Loucy (cell line): ENCODE measurements around the gene TSSK6.

ENCODE experiments used
- H2AFZ ChIP-seq: fragments of 200-600 bp; sonication (generic); 2 replicates; pipeline ENCODE4 v1.6.0; 2016; ENCODE audit warnings: antibody characterized with exemption, mild to moderate bottlenecking, low read length, moderate library complexity
- H3F3A ChIP-seq: fragments of 200-600 bp; 2 replicates; pipeline ENCODE4 v1.6.0; 2016; ENCODE audit warnings: antibody characterized with exemption, low read depth, mild to moderate bottlenecking
- H3K27me3 ChIP-seq: fragments of 200-600 bp; sonication (generic); 2 replicates; pipeline ENCODE4 v1.6.1; 2014; ENCODE audit warnings: low read length, mild to moderate bottlenecking; ENCODE audit not compliant: insufficient read depth, poor library complexity, severe bottlenecking
- H3K36me3 ChIP-seq: fragments of 200-600 bp; sonication (generic); 2 replicates; pipeline ENCODE4 v1.6.1; 2016; ENCODE audit warnings: low read length; ENCODE audit not compliant: insufficient read depth
- H3K4me1 ChIP-seq: fragments of 200-600 bp; sonication (generic); 2 replicates; pipeline ENCODE4 v1.5.1; 2014; ENCODE audit warnings: low read length, mild to moderate bottlenecking; ENCODE audit not compliant: insufficient read depth, poor library complexity, severe bottlenecking
- H3K4me2 ChIP-seq: fragments of 200-600 bp; sonication (generic); 2 replicates; pipeline ENCODE4 v1.6.0; 2014; ENCODE audit warnings: antibody characterized with exemption, low read length, low read depth, mild to moderate bottlenecking; ENCODE audit not compliant: poor library complexity, severe bottlenecking
- H3K4me3 ChIP-seq: fragments of 200-600 bp; sonication (generic); 2 replicates; pipeline ENCODE4 v1.5.1; 2014; ENCODE audit warnings: low read length, mild to moderate bottlenecking, mixed read lengths; ENCODE audit not compliant: poor library complexity, severe bottlenecking
- H3K79me2 ChIP-seq: fragments of 200-600 bp; sonication (generic); 2 replicates; pipeline ENCODE4 v1.6.1; 2014; ENCODE audit warnings: low read length; ENCODE audit not compliant: insufficient read depth
- H3K9ac ChIP-seq: fragments of 200-600 bp; sonication (generic); 2 replicates; pipeline ENCODE4 v1.6.0; 2014; ENCODE audit warnings: mild to moderate bottlenecking, low read depth, low read length, moderate library complexity; ENCODE audit not compliant: poor library complexity, severe bottlenecking
- H3K9me2 ChIP-seq: fragments of 200-600 bp; sonication (generic); replicated peaks from 2 replicates; pipeline ENCODE4 v1.6.1; 2016; ENCODE audit warnings: low read depth, low read length, mixed read lengths
- H3K9me3 ChIP-seq: fragments of 200-600 bp; sonication (generic); 2 replicates; pipeline ENCODE4 v1.6.1; 2014; ENCODE audit warnings: mild to moderate bottlenecking, antibody characterized with exemption, low read length, low read depth; ENCODE audit not compliant: insufficient read depth
- H4K20me1 ChIP-seq: fragments of 200-600 bp; sonication (generic); 2 replicates; pipeline ENCODE4 v1.6.0; 2014; ENCODE audit warnings: antibody characterized with exemption, low read length, mild to moderate bottlenecking; ENCODE audit not compliant: insufficient read depth, poor library complexity, severe bottlenecking
- CTCF ChIP-seq: fragments of 200-600 bp; sonication (generic); conservative IDR thresholded peaks from 2 replicates; pipeline ENCODE4 v1.5.1; 2014; ENCODE audit warnings: mild to moderate bottlenecking, antibody characterized with exemption, low read length
- EZH2phosphoT487 ChIP-seq: fragments of 200-600 bp; IDR thresholded peaks from 2 replicates; pipeline ENCODE4 v1.6.1; 2018; ENCODE audit warnings: antibody characterized with exemption, mild to moderate bottlenecking, moderate library complexity, borderline replicate concordance

TSSK6 gene

GRCh38 chr19:19471682-19472081 is 43.7 kb downstream of the TSSK6 start:
- no peaks in the 10 kb centered on the region for H3K27me3 ChIP-seq
- no peaks in the 10 kb centered on the region for H3K9me2 ChIP-seq
- peaks cover 67% of the 10 kb centered on the region for H3K36me3 ChIP-seq
- H3K79me2 ChIP-seq: peaks cover 93% of the 10 kb centered on the region; the same call in 1 of the 2 replicates
- H3F3A ChIP-seq: no peaks in the 10 kb centered on the region
- H3K9me3 ChIP-seq: peaks cover 17% of the 10 kb centered on the region
- no peak overlapping the region for H3K4me3 ChIP-seq
- H3K4me2 ChIP-seq: no peak overlapping the region
- TF ChIP-seq EZH2phosphoT487 (no peak), CTCF (no peak)
- H4K20me1 ChIP-seq: peaks cover 19% of the 10 kb centered on the region
- H3K4me1 ChIP-seq: peaks cover 7% of the 10 kb centered on the region
- no peak overlapping the region for H2AFZ ChIP-seq
- no peak overlapping the region for H3K9ac ChIP-seq

- Histone ChIP-seq H3K4me3 (no peak overlapping the region), H2AFZ (no peak overlapping the region), H3F3A (no peaks in the 10 kb centered on the region), H3K79me2 (peaks cover 92% of the 10 kb centered on the region; the same call in 1 of the 2 replicates), H3K9me3 (peaks cover 17% of the 10 kb centered on the region), H3K4me2 (no peak overlapping the region), H3K27me3 (no peaks in the 10 kb centered on the region), H3K4me1 (peaks cover 7% of the 10 kb centered on the region), H3K9ac (no peak overlapping the region), H3K9me2 (no peaks in the 10 kb centered on the region), H4K20me1 (peaks cover 11% of the 10 kb centered on the region), H3K36me3 (peaks cover 69% of the 10 kb centered on the region)
- TF ChIP-seq EZH2phosphoT487 (no peak), CTCF (no peak)
Observed at GRCh38 chr19:19470579-19470978, 44.8 kb downstream of the TSSK6 start.

GRCh38 chr19:19468424-19469050 is 46.8 kb downstream of the TSSK6 start:
- Histone ChIP-seq H3K4me3 (no peak overlapping the region), H3K9ac (no peak overlapping the region), H3K36me3 (peaks cover 72% of the 10 kb centered on the region), H3K79me2 (peaks cover 94% of the 10 kb centered on the region), H3K27me3 (no peaks in the 10 kb centered on the region), H3F3A (no peaks in the 10 kb centered on the region), H3K9me3 (peaks cover 17% of the 10 kb centered on the region), H3K4me1 (peaks cover 2% of the 10 kb centered on the region), H2AFZ (no peak overlapping the region), H3K9me2 (no peaks in the 10 kb centered on the region), H3K4me2 (no peak overlapping the region), H4K20me1 (peaks cover 7% of the 10 kb centered on the region)
- TF ChIP-seq EZH2phosphoT487: no peak
- no peak for TF ChIP-seq CTCF
